Keratinocyte (primary cell): ENCODE measurements around the gene MAGI1. TPM values are rescaled to one million over a fixed set of nuclear protein-coding genes. Genes with fewer than 3 reads are reported as not detected.

Source experiments
- DNase-seq: peaks from one replicate; pipeline ENCODE4 v3.0.0-alpha.2; 2011; ENCODE audit warnings: low read depth, missing footprints, low spot score
- FAIRE-seq: peaks from 2 replicates; lab custom pipeline; 2011; peaks lifted over from hg19 to GRCh38; lab: Jason Lieb, UNC
- H2AFZ ChIP-seq: 2 replicates; pipeline ENCODE4 v1.6.0; 2012; ENCODE audit warnings: low read length, control low read depth, inconsistent platforms; ENCODE audit not compliant: control insufficient read depth
- H3K27ac ChIP-seq: 2 replicates; pipeline ENCODE4 v1.5.1; 2011; ENCODE audit warnings: low read length; ENCODE audit not compliant: control insufficient read depth, insufficient read depth
- H3K27me3 ChIP-seq: 3 replicates; pipeline ENCODE4 v1.6.0; 2011; ENCODE audit warnings: low read length; ENCODE audit not compliant: control insufficient read depth, insufficient read depth; ENCODE audit errors: extremely low read depth
- H3K36me3 ChIP-seq, 2 experiments: 2 replicates in 1 of 2; 3 replicates in 1 of 2; pipeline ENCODE4 v1.5.1; 2011; ENCODE audit warnings: low read length in 2 of 2, mild to moderate bottlenecking in 1 of 2; ENCODE audit not compliant: control insufficient read depth in 2 of 2, insufficient read depth in 2 of 2; ENCODE audit errors: extremely low read depth in 1 of 2
- H3K4me1 ChIP-seq: 3 replicates; pipeline ENCODE4 v1.5.1; 2011; ENCODE audit warnings: low read length; ENCODE audit not compliant: control insufficient read depth, insufficient read depth; ENCODE audit errors: extremely low read depth
- H3K4me2 ChIP-seq: 3 replicates; pipeline ENCODE4 v1.6.0; 2011; ENCODE audit warnings: low read depth, low read length; ENCODE audit not compliant: control insufficient read depth, insufficient read depth; ENCODE audit errors: extremely low read depth
- H3K4me3 ChIP-seq, 3 experiments: fragments of 200-600 bp in 1 of 3; sonication (generic) in 1 of 3; 2 replicates in 2 of 3; 3 replicates in 1 of 3; pipeline ENCODE4 v1.5.1; 2011 to 2016; ENCODE audit warnings: low read length in 3 of 3, mild to moderate bottlenecking in 3 of 3, control low read depth in 2 of 3, inconsistent platforms in 1 of 3, low read depth in 1 of 3, mixed read lengths in 1 of 3, mixed run types in 1 of 3, moderate library complexity in 1 of 3; ENCODE audit not compliant: control insufficient read depth in 2 of 3, insufficient read depth in 2 of 3; ENCODE audit errors: extremely low read depth in 1 of 3
- H3K79me2 ChIP-seq: 2 replicates; pipeline ENCODE4 v1.6.0; 2012; ENCODE audit warnings: low read length; ENCODE audit not compliant: control insufficient read depth, insufficient read depth
- H3K9ac ChIP-seq: 3 replicates; pipeline ENCODE4 v1.6.0; 2011; ENCODE audit warnings: low read length; ENCODE audit not compliant: control insufficient read depth, insufficient read depth; ENCODE audit errors: extremely low read depth
- H3K9me1 ChIP-seq: 3 replicates; pipeline ENCODE4 v1.6.0; 2011; ENCODE audit warnings: low read length; ENCODE audit not compliant: control insufficient read depth, insufficient read depth; ENCODE audit errors: extremely low read depth
- H3K9me3 ChIP-seq: 2 replicates; pipeline ENCODE4 v1.5.1; 2012; ENCODE audit warnings: low read depth, low read length; ENCODE audit not compliant: control insufficient read depth
- H4K20me1 ChIP-seq: 3 replicates; pipeline ENCODE4 v1.6.0; 2011; ENCODE audit warnings: low read length; ENCODE audit not compliant: control insufficient read depth, insufficient read depth; ENCODE audit errors: extremely low read depth
- CTCF ChIP-seq, 3 experiments: IDR thresholded peaks in 1 of 3; conservative IDR thresholded peaks in 1 of 3; optimal IDR thresholded peaks in 1 of 3; 2 replicates in 2 of 3; 3 replicates in 1 of 3; pipeline versions ENCODE3 to v1.5.1; 2011; ENCODE audit warnings: low read length in 3 of 3, mild to moderate bottlenecking in 3 of 3, moderate library complexity in 2 of 3, control low read depth in 1 of 3, inconsistent platforms in 1 of 3; ENCODE audit not compliant: insufficient read depth in 2 of 3; ENCODE audit errors: extremely low read depth in 1 of 3
- EZH2 ChIP-seq: IDR thresholded peaks from one replicate; pipeline ENCODE4 v1.6.1; 2012; ENCODE audit warnings: inconsistent platforms, mild to moderate bottlenecking, low read length, moderate library complexity
- dilution Hi-C: fragments of 300-500 bp; cut with MboI; formaldehyde crosslinking; loops from one replicate; pipeline ENCODE4 v1.7.0; 2020; ENCODE audit warnings: low sequenced_read_pairs; ENCODE audit not compliant: extremely low pct_ligation_motif_present
- polyA plus RNA-seq, 5 experiments: library from polyadenylated mRNA; depleted of rRNA in 3 of 5; stranded (reverse) in 3 of 5; stranded (forward) in 1 of 5; unstranded in 1 of 5; fragments of >200 nt; gene quantifications; 1 replicate in 1 of 5; 2 replicates in 3 of 5; 3 replicates in 1 of 5; pipeline versions ENCODE4 v1.2.1 to v1.2.3, GENCODE V29; 2011 to 2012; ENCODE audit warnings: missing spikeins in 2 of 5, low read depth in 1 of 5, low replicate concordance in 1 of 5

The MAGI1 gene
- polyA plus RNA-seq, 1 donor (not counting 4 experiments of a cell fraction or from before 2014, with no cell fraction given) = 10.9 TPM

- TF ChIP-seq EZH2 (no peak), CTCF (optimal IDR thresholded peaks at IDR 0.05 in 1 of 3, IDR thresholded peaks at IDR 0.05 in 1 of 3, conservative IDR thresholded peaks at IDR 0.05 in 1 of 3; ENCODE audit: extremely low read depth in 1 of 3, insufficient read depth in 2 of 3, low read length in 3 of 3) (no peak)
- Histone ChIP-seq H3K27ac (no peak overlapping the region), H3K36me3 (no peaks in the 10 kb centered on the region), H3K9ac (no peak overlapping the region), H3K9me3 (no peaks in the 10 kb centered on the region), H3K27me3 (no peaks in the 10 kb centered on the region), H4K20me1 (peaks cover 4% of the 10 kb centered on the region), H3K79me2 (no peaks in the 10 kb centered on the region), H3K4me3 (no peak overlapping the region), H2AFZ (no peak overlapping the region), H3K4me2 (no peak overlapping the region), H3K4me1 (no peaks in the 10 kb centered on the region), H3K9me1 (no peaks in the 10 kb centered on the region)
- dilution Hi-C loops = no loop called here
- FAIRE-seq (no peak), DNase-seq (no peak)
Measured at GRCh38 chr3:65560901-65561300, 477.8 kb downstream of the MAGI1 start.

DNA sequence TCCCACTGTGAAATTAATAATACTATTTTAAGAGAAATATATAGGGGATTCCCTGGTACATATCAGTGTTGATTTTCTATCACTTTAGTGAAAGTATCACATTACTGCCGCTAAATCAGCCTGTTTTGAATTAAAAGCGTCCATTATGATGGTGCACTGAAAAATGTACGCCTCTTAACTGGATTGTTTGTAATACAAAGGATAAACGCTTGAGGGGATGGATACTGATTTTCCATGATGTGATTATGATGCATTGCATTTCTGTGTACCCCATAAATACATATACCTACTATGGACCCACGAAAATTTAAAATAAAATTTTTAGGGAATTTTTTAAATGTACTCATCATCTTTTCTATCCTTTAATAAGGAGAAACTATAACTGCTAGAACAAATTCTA is 478.6 kb downstream of the MAGI1 start:
- TF ChIP-seq CTCF (optimal IDR thresholded peaks at IDR 0.05 in 1 of 3, IDR thresholded peaks at IDR 0.05 in 1 of 3, conservative IDR thresholded peaks at IDR 0.05 in 1 of 3; ENCODE audit: extremely low read depth in 1 of 3, insufficient read depth in 2 of 3, low read length in 3 of 3) (no peak), EZH2 (no peak)
- Histone ChIP-seq H3K27ac (no peak overlapping the region), H3K9me1 (no peaks in the 10 kb centered on the region), H3K9ac (no peak overlapping the region), H3K27me3 (no peaks in the 10 kb centered on the region), H3K79me2 (no peaks in the 10 kb centered on the region), H4K20me1 (peaks cover 4% of the 10 kb centered on the region), H2AFZ (no peak overlapping the region), H3K4me1 (no peaks in the 10 kb centered on the region), H3K9me3 (no peaks in the 10 kb centered on the region), H3K4me3 (no peak overlapping the region), H3K4me2 (no peak overlapping the region), H3K36me3 (no peaks in the 10 kb centered on the region)
- DNase-seq (no peak), FAIRE-seq (no peak)
- dilution Hi-C loops = no loop called here
